Fibroblast of lung (primary cell): Measurements from ENCODE around the gene SP6.

Source experiments
- EZH2 ChIP-seq: IDR thresholded peaks from 2 replicates; pipeline ENCODE4 v1.5.1; 2012; ENCODE audit warnings: low read length, control low read depth, mild to moderate bottlenecking; ENCODE audit errors: missing control alignments
- TF ChIP-seq, protein P1 (sequence below), 2 donors: IDR thresholded peaks in 1 of 2; conservative IDR thresholded peaks in 1 of 2; 1 replicate in 1 of 2; 2 replicates in 1 of 2; pipeline ENCODE4 v1.5.1; 2011 to 2012; ENCODE audit warnings: low read length in 2 of 2, control low read depth in 1 of 2, inconsistent platforms in 1 of 2, low read depth in 1 of 2, mild to moderate bottlenecking in 1 of 2

DNA sequence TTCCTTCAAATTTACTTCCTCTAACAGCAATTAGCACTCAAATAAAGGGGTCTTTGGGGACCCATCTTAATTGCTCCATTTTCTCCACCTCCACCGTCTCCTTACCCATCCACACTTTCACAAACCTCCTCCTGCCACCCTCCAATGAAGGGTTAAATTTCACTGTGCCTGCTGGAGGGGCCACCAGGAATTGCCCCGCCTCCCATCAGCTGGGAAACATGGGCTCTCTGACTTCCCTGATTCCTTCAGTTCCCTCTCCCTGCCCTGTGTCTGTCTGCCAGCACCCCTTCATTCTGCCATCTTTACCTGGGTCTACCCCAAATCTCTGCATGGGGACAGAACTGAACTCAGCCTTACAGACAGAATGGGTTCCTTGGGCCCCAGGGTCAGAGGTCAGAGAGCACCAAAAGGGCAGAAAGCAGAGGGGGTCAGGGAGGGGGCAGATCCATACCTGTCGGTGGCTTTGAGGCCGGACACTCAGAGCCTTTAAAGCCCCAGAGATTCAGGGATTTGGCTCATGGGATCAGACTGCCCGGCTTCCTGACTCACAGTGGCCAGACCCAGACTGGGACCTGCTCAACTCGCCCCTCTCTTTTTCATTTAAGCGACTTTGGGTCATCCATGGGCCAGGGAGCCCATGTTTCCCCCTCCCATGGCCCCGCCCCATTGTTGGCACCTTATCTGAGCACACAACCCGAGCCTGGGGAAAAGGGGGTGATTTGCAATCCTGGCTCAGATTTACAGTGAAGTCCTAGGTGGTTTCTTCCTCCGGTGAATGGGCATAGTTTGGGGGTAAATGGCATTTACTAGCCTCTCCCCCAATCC, 27.5 kb upstream of the SP6 start:
- TF ChIP-seq, protein P1, sequence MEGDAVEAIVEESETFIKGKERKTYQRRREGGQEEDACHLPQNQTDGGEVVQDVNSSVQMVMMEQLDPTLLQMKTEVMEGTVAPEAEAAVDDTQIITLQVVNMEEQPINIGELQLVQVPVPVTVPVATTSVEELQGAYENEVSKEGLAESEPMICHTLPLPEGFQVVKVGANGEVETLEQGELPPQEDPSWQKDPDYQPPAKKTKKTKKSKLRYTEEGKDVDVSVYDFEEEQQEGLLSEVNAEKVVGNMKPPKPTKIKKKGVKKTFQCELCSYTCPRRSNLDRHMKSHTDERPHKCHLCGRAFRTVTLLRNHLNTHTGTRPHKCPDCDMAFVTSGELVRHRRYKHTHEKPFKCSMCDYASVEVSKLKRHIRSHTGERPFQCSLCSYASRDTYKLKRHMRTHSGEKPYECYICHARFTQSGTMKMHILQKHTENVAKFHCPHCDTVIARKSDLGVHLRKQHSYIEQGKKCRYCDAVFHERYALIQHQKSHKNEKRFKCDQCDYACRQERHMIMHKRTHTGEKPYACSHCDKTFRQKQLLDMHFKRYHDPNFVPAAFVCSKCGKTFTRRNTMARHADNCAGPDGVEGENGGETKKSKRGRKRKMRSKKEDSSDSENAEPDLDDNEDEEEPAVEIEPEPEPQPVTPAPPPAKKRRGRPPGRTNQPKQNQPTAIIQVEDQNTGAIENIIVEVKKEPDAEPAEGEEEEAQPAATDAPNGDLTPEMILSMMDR (conservative IDR thresholded peaks at IDR 0.05 in 1 of 2, IDR thresholded peaks at IDR 0.05 in 1 of 2; ENCODE audit: low read depth in 1 of 2, low read length in 2 of 2) = no peak
- TF ChIP-seq EZH2 = no peak
